HCT116 (cell line): ENCODE results near the gene LCAT. TPM values are rescaled to one million over a fixed set of nuclear protein-coding genes. Genes with fewer than 3 reads are reported as not detected.

Experiments used
- ATAC-seq: fragments of 200-7000 bp; cut with Tn5 transposase; 2 replicates; pipeline ENCODE4 v1.9.1; 2020; ENCODE audit warnings: mild to moderate bottlenecking, moderate library complexity
- BruUV-seq: library from RNA; stranded (reverse); fragments of 400-500 nt; replicated peaks from 2 replicates; lab custom pipeline; 2021; lab: Mats Ljungman, UMichigan
- CTCF ChIA-PET: fragments of 300-600 bp; sonication (Branson Sonifier 250); formaldehyde crosslinking; loops from one replicate; lab custom pipeline; 2021; ENCODE audit warnings: antibody characterized with exemption; lab: Charles Lee
- POLR2A ChIA-PET: fragments of 300-600, 350-600 bp; sonication (Branson Sonifier 250); formaldehyde crosslinking; loops from one replicate; lab custom pipeline; 2021; ENCODE audit warnings: antibody characterized with exemption; lab: Charles Lee
- RAD21 ChIA-PET, 2 experiments: fragments of 300-600 bp; sonication (Branson Sonifier 250); formaldehyde crosslinking; loops; one replicate each; lab custom pipeline; 2023; ENCODE audit warnings: low total read pairs in 2 of 2; ENCODE audit not compliant: uncharacterized antibody in 2 of 2, unreplicated experiment in 2 of 2, low non-redundant PET in 1 of 2; lab: Charles Lee
- DNase-seq: peaks from one replicate; pipeline ENCODE4 v3.0.0-alpha.2; 2010; ENCODE audit warnings: low read depth, low spot score
- H2AFZ ChIP-seq: fragments of 200-600 bp; shearing (Covaris generic), sonication (generic); 2 replicates; pipeline ENCODE4 v1.6.1; 2017; ENCODE audit warnings: low read depth, mixed run types, mixed read lengths, antibody characterized with exemption, low read length; ENCODE audit not compliant: poor library complexity, severe bottlenecking
- H3K27ac ChIP-seq: 2 replicates; pipeline ENCODE4 v1.5.1; 2012; ENCODE audit warnings: low read depth, low read length
- H3K27me3 ChIP-seq: fragments of 200-600 bp; sonication (generic); 2 replicates; pipeline ENCODE4 v1.6.1; 2016; ENCODE audit warnings: mixed run types, low read length, mixed read lengths; ENCODE audit not compliant: insufficient read depth
- H3K36me3 ChIP-seq, 2 experiments: fragments of 200-500 bp in 1 of 2; fragments of 200-600 bp in 1 of 2; sonication (Bioruptor generic) in 1 of 2; sonication (generic) in 1 of 2; 2 replicates each; pipeline versions ENCODE4 v1.5.1 to v1.6.1; 2014 to 2016; ENCODE audit warnings: low read length in 2 of 2, inconsistent platforms in 1 of 2, mixed read lengths in 1 of 2, mixed run types in 1 of 2; ENCODE audit not compliant: insufficient read depth in 2 of 2, control insufficient read depth in 1 of 2
- H3K4me1 ChIP-seq, 2 experiments: fragments of 200-600 bp in 1 of 2; sonication (generic) in 1 of 2; 2 replicates each; pipeline versions ENCODE4 v1.5.1 to v1.6.1; 2012 to 2017; ENCODE audit warnings: low read length in 2 of 2, inconsistent platforms in 1 of 2, mild to moderate bottlenecking in 1 of 2, mixed read lengths in 1 of 2, mixed run types in 1 of 2, moderate library complexity in 1 of 2; ENCODE audit not compliant: insufficient read depth in 2 of 2, control insufficient read depth in 1 of 2
- H3K4me2 ChIP-seq: fragments of 200-600 bp; sonication (generic); 2 replicates; pipeline ENCODE4 v1.6.1; 2017; ENCODE audit warnings: mixed run types, low read length, mixed read lengths
- H3K4me3 ChIP-seq, 2 experiments: fragments of 200-600 bp in 1 of 2; sonication (generic) in 1 of 2; replicated peaks in 1 of 2; 2 replicates each; pipeline ENCODE4 v1.5.1; 2011 to 2016; ENCODE audit warnings: low read length in 2 of 2, control low read depth in 1 of 2, low read depth in 1 of 2, mild to moderate bottlenecking in 1 of 2, mixed read lengths in 1 of 2, mixed run types in 1 of 2
- H3K79me2 ChIP-seq: fragments of 200-600 bp; sonication (generic); 2 replicates; pipeline ENCODE4 v1.6.1; 2017; ENCODE audit warnings: mild to moderate bottlenecking, mixed run types, low read length, moderate library complexity, mixed read lengths; ENCODE audit not compliant: insufficient read depth
- H3K9ac ChIP-seq: fragments of 200-600 bp; sonication (generic); 2 replicates; pipeline ENCODE4 v1.6.1; 2016; ENCODE audit warnings: low read length, mixed read lengths
- H3K9me2 ChIP-seq: fragments of 200-600 bp; sonication (generic), shearing (Covaris generic); 2 replicates; pipeline ENCODE4 v1.6.1; 2017; ENCODE audit warnings: mixed run types, mild to moderate bottlenecking, moderate library complexity; ENCODE audit not compliant: insufficient read depth
- H3K9me3 ChIP-seq, 2 experiments: fragments of 200-500 bp in 1 of 2; fragments of 200-600 bp in 1 of 2; sonication (Bioruptor generic) in 1 of 2; sonication (generic) in 1 of 2; 2 replicates each; pipeline ENCODE4 v1.6.1; 2014 to 2017; ENCODE audit warnings: low read length in 2 of 2, mixed read lengths in 2 of 2, inconsistent platforms in 1 of 2, low read depth in 1 of 2, mild to moderate bottlenecking in 1 of 2, mixed run types in 1 of 2, moderate library complexity in 1 of 2; ENCODE audit not compliant: control insufficient read depth in 1 of 2, insufficient read depth in 1 of 2
- H4K20me1 ChIP-seq: fragments of 200-600 bp; sonication (generic), shearing (Covaris generic); 2 replicates; pipeline ENCODE4 v1.6.1; 2017; ENCODE audit warnings: mixed run types, mild to moderate bottlenecking, moderate library complexity; ENCODE audit not compliant: insufficient read depth
- ATF3 ChIP-seq: IDR thresholded peaks from 2 replicates; pipeline ENCODE4 v1.6.1; 2012
- CBX3 ChIP-seq: IDR thresholded peaks from 2 replicates; pipeline ENCODE4 v1.6.1; 2012; ENCODE audit warnings: low read depth
- CEBPB ChIP-seq: IDR thresholded peaks from 2 replicates; pipeline ENCODE4 v1.6.1; 2012; ENCODE audit warnings: low read depth
- CTCF ChIP-seq, 3 experiments: fragments of 200-600 bp in 1 of 3; sonication (generic) in 1 of 3; IDR thresholded peaks in 2 of 3; conservative IDR thresholded peaks in 1 of 3; 2 replicates each; pipeline ENCODE4 v1.5.1; 2012 to 2017; ENCODE audit warnings: low read depth in 2 of 3, low read length in 2 of 3, antibody characterized with exemption in 1 of 3, borderline replicate concordance in 1 of 3, control low read depth in 1 of 3, mild to moderate bottlenecking in 1 of 3, mixed read lengths in 1 of 3, mixed run types in 1 of 3, moderate library complexity in 1 of 3; ENCODE audit not compliant: insufficient read depth in 1 of 3
- EGR1 ChIP-seq: IDR thresholded peaks from 2 replicates; pipeline ENCODE4 v1.6.1; 2012; ENCODE audit warnings: low read depth
- ELF1 ChIP-seq: IDR thresholded peaks from 2 replicates; pipeline ENCODE4 v1.6.1; 2012; ENCODE audit warnings: low read depth, borderline replicate concordance
- EZH2phosphoT487 ChIP-seq: fragments of 200-600 bp; IDR thresholded peaks from 2 replicates; pipeline ENCODE4 v1.6.1; 2018; ENCODE audit warnings: antibody characterized with exemption, borderline replicate concordance
- FOSL1 ChIP-seq: IDR thresholded peaks from 2 replicates; pipeline ENCODE4 v1.6.1; 2012; ENCODE audit warnings: low read depth
- JUND ChIP-seq: IDR thresholded peaks from 2 replicates; pipeline ENCODE4 v1.6.1; 2012
- MAX ChIP-seq: IDR thresholded peaks from 2 replicates; pipeline ENCODE4 v1.6.1; 2012
- POLR2A ChIP-seq: IDR thresholded peaks from 2 replicates; pipeline ENCODE4 v1.7.0; 2011; ENCODE audit warnings: borderline replicate concordance; ENCODE audit not compliant: insufficient read depth, insufficient read length; ENCODE audit errors: extremely low read depth
- POLR2AphosphoS5 ChIP-seq: IDR thresholded peaks from 2 replicates; pipeline ENCODE4 v1.6.1; 2011; ENCODE audit warnings: mild to moderate bottlenecking, low read depth, low read length, moderate library complexity
- RAD21 ChIP-seq: IDR thresholded peaks from 2 replicates; pipeline ENCODE4 v1.6.1; 2012; ENCODE audit warnings: low read depth, mild to moderate bottlenecking
- REST ChIP-seq: IDR thresholded peaks from 2 replicates; pipeline ENCODE4 v1.6.1; 2012; ENCODE audit warnings: low read depth
- SIN3A ChIP-seq: IDR thresholded peaks from 2 replicates; pipeline ENCODE4 v1.6.1; 2012; ENCODE audit warnings: low read depth
- SP1 ChIP-seq: IDR thresholded peaks from 2 replicates; pipeline ENCODE4 v1.6.1; 2012; ENCODE audit warnings: low read depth
- TCF7L2 ChIP-seq: IDR thresholded peaks from 2 replicates; pipeline ENCODE4 v1.7.0; 2011; ENCODE audit warnings: borderline replicate concordance, inconsistent platforms; ENCODE audit not compliant: insufficient read depth, insufficient read length; ENCODE audit errors: extremely low read depth
- YY1 ChIP-seq: IDR thresholded peaks from 2 replicates; pipeline ENCODE4 v1.6.1; 2011; ENCODE audit warnings: low read length, low read depth, moderate library complexity, mild to moderate bottlenecking; ENCODE audit not compliant: insufficient replicate concordance; ENCODE audit errors: extremely low read depth
- ZFX ChIP-seq: fragments of 450-650 bp; IDR thresholded peaks from 2 replicates; pipeline ENCODE4 v1.6.1; 2017
- ZNF274 ChIP-seq: fragments of 200-500 bp; sonication (Bioruptor generic); IDR thresholded peaks from 2 replicates; pipeline ENCODE4 v1.6.1; 2014; ENCODE audit warnings: mild to moderate bottlenecking, low read depth, low read length, inconsistent platforms
- intact Hi-C: fragments of 100-400 bp; cut with micrococcal nuclease; formaldehyde crosslinking; loops from 2 replicates; pipeline ENCODE4 v1.10.0; 2022
- total RNA-seq: library from RNA; stranded (reverse); gene quantifications from one replicate; pipeline ENCODE4 v1.2.1, GENCODE V29; 2021; ENCODE audit not compliant: unreplicated experiment

Gene LCAT
- total RNA-seq, 1 experiment from 2014 or later, result 17.6 TPM

GRCh38 chr16:67928561-67929364, 15.2 kb downstream of the LCAT start (continued):
- no peak for TF ChIP-seq TCF7L2
- TF ChIP-seq SIN3A, result no peak
- no peak for TF ChIP-seq ELF1
- TF ChIP-seq EGR1, result no peak

GRCh38 chr16:67928147-67928546, 15.8 kb downstream of the LCAT start:
- H3K4me2 ChIP-seq, result no peak overlapping the region
- no peaks in the 10 kb centered on the region for H3K9me3 ChIP-seq
- no peaks in the 10 kb centered on the region for H3K79me2 ChIP-seq
- no peaks in the 10 kb centered on the region; a peak in 2 of 4 replicates for H3K36me3 ChIP-seq
- intact Hi-C loops, result loop anchor here (1.0 kb wide), 2 partner anchors 45 to 256 kb away; no protein-coding TSS in a partner anchor
- no peak overlapping the region for H3K27ac ChIP-seq
- no TSS peak for BruUV-seq
- no peak overlapping the region for H3K4me3 ChIP-seq
- H3K9me2 ChIP-seq, result no peaks in the 10 kb centered on the region
- H3K27me3 ChIP-seq, result no peaks in the 10 kb centered on the region
- H3K4me1 ChIP-seq, result no peaks in the 10 kb centered on the region
- ChIA-PET CTCF (interaction anchor here (0.7 to 1.3 kb wide), 5 partner anchors 42 to 407 kb away, joined by 3 to 5 read pairs (median 3); no protein-coding TSS in a partner anchor), RAD21 (no interaction called here), POLR2A (no interaction called here)
- DNase-seq (no peak), ATAC-seq (no peak)
- H2AFZ ChIP-seq, result no peak overlapping the region
- H3K9ac ChIP-seq, result no peak overlapping the region
- TF ChIP-seq ZFX (no peak), REST (no peak), POLR2AphosphoS5 (no peak), YY1 (no peak), ELF1 (no peak), SP1 (no peak), RAD21 (no peak), CBX3 (no peak), FOSL1 (no peak), MAX (no peak), JUND (no peak), ATF3 (no peak), CEBPB (no peak), TCF7L2 (no peak), CTCF (IDR thresholded peaks at IDR 0.05 in 2 of 3, conservative IDR thresholded peaks at IDR 0.05 in 1 of 3; ENCODE audit: borderline replicate concordance in 1 of 3, insufficient read depth in 1 of 3, low read depth in 2 of 3, low read length in 2 of 3) (no peak), ZNF274 (no peak), EZH2phosphoT487 (no peak), POLR2A (no peak)
- no peaks in the 10 kb centered on the region for H4K20me1 ChIP-seq
